A673 (cell line): ENCODE results near the gene SGCG. TPM values are rescaled to one million over a fixed set of nuclear protein-coding genes. Genes with fewer than 3 reads are reported as not detected.
"Not testable (repeated sequence)": the region's sequence is repeated elsewhere in the genome, so short reads cannot be mapped to it uniquely, and the experiment has no call there.

Experiments
- BruUV-seq: library from RNA; stranded (reverse); fragments of 400-500 nt; replicated peaks from 2 replicates; lab custom pipeline; 2021; lab: Mats Ljungman, UMichigan
- CTCF ChIA-PET: fragments of 300-600 bp; sonication (Branson Sonifier 250); formaldehyde crosslinking; loops from one replicate; lab custom pipeline; 2022; ENCODE audit warnings: antibody characterized with exemption; lab: Charles Lee
- POLR2A ChIA-PET: fragments of 300-600 bp; sonication (Branson Sonifier 250); formaldehyde crosslinking; loops from one replicate; lab custom pipeline; 2022; ENCODE audit warnings: antibody characterized with exemption; ENCODE audit not compliant: low non-redundant PET; lab: Charles Lee
- DNase-seq: peaks from one replicate; pipeline ENCODE4 v3.0.0-alpha.2; 2015; ENCODE audit warnings: low spot score
- H3K27ac ChIP-seq: fragments of 200-600 bp; sonication (generic); 2 replicates; pipeline ENCODE4 v1.5.1; 2016; ENCODE audit warnings: mixed run types, low read depth, mild to moderate bottlenecking, mixed read lengths, antibody characterized with exemption, low read length; ENCODE audit not compliant: poor library complexity, severe bottlenecking
- H3K27me3 ChIP-seq: fragments of 200-600 bp; sonication (generic); replicated peaks from 2 replicates; pipeline ENCODE4 v1.6.1; 2017; ENCODE audit warnings: mixed run types, low read depth, mild to moderate bottlenecking, mixed read lengths, antibody characterized with exemption, low read length; ENCODE audit not compliant: insufficient read depth, poor library complexity
- H3K36me3 ChIP-seq: fragments of 200-600 bp; sonication (generic); 2 replicates; pipeline ENCODE4 v1.6.1; 2016; ENCODE audit warnings: mixed run types, mild to moderate bottlenecking, mixed read lengths, antibody characterized with exemption, low read length; ENCODE audit not compliant: insufficient read depth, poor library complexity, severe bottlenecking
- H3K4me1 ChIP-seq: fragments of 200-600 bp; sonication (generic); 2 replicates; pipeline ENCODE4 v1.6.1; 2017; ENCODE audit warnings: mixed run types, mild to moderate bottlenecking, mixed read lengths, antibody characterized with exemption, low read length; ENCODE audit not compliant: insufficient read depth, poor library complexity, severe bottlenecking
- H3K4me3 ChIP-seq: fragments of 200-600 bp; sonication (generic); 2 replicates; pipeline ENCODE4 v1.5.1; 2016; ENCODE audit warnings: low read depth, mixed run types, mild to moderate bottlenecking, mixed read lengths, low read length; ENCODE audit not compliant: poor library complexity, severe bottlenecking
- H3K9me3 ChIP-seq: fragments of 200-600 bp; sonication (generic); 2 replicates; pipeline ENCODE4 v1.6.1; 2016; ENCODE audit warnings: mixed run types, low read depth, mild to moderate bottlenecking, mixed read lengths, antibody characterized with exemption, low read length; ENCODE audit not compliant: poor library complexity, severe bottlenecking
- EZH2 ChIP-seq: fragments of 200-600 bp; sonication (generic); IDR thresholded peaks from 2 replicates; pipeline ENCODE4 v1.6.1; 2017; ENCODE audit warnings: borderline replicate concordance, low read depth, mild to moderate bottlenecking, mixed read lengths, antibody characterized with exemption, low read length; ENCODE audit not compliant: poor library complexity, severe bottlenecking
- intact Hi-C: fragments of 100-400 bp; cut with micrococcal nuclease; formaldehyde crosslinking; loops from one replicate; pipeline ENCODE4 v1.10.0; 2022; ENCODE audit not compliant: unreplicated experiment
- total RNA-seq: library from RNA; stranded (reverse); gene quantifications from 2 replicates; pipeline ENCODE4 v1.2.3, GENCODE V29; 2021
- TF ChIP-seq, protein P1 (sequence below): fragments of 300-800, 200-600 bp; sonication (generic); conservative IDR thresholded peaks from 2 replicates; pipeline ENCODE4 v1.5.1; 2017; ENCODE audit warnings: low read depth, mild to moderate bottlenecking, antibody characterized with exemption, low read length, moderate library complexity, mixed read lengths

SGCG gene
- total RNA-seq, 1 experiment from 2014 or later = 0.88 TPM

DNA sequence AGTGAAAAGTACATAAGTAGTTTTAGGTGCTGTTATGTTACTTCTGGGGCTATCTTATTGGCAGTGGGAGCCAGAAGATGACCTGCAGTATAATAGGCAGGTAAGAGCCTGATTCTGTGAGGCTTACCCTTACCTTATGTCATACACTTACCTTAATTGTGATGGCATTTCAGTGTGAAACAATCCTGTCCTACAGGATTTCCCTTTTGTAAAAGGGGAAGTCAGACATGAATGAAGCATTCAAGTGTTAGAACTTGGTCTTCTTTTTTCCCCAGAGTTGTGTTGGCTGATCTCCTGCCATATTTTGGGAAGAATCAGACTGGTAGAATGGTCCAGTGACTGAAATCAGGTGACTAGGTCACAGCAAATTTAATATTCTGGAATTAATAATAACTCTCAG is 55.2 kb downstream of the SGCG start:
- Histone ChIP-seq H3K27ac (no peak overlapping the region), H3K4me3 (no peak overlapping the region), H3K4me1 (no peaks in the 10 kb centered on the region), H3K27me3 (no peaks in the 10 kb centered on the region), H3K9me3 (no peaks in the 10 kb centered on the region), H3K36me3 (no peaks in the 10 kb centered on the region)
- TF ChIP-seq, protein P1, sequence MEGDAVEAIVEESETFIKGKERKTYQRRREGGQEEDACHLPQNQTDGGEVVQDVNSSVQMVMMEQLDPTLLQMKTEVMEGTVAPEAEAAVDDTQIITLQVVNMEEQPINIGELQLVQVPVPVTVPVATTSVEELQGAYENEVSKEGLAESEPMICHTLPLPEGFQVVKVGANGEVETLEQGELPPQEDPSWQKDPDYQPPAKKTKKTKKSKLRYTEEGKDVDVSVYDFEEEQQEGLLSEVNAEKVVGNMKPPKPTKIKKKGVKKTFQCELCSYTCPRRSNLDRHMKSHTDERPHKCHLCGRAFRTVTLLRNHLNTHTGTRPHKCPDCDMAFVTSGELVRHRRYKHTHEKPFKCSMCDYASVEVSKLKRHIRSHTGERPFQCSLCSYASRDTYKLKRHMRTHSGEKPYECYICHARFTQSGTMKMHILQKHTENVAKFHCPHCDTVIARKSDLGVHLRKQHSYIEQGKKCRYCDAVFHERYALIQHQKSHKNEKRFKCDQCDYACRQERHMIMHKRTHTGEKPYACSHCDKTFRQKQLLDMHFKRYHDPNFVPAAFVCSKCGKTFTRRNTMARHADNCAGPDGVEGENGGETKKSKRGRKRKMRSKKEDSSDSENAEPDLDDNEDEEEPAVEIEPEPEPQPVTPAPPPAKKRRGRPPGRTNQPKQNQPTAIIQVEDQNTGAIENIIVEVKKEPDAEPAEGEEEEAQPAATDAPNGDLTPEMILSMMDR = no peak
- TF ChIP-seq EZH2 = no peak
- ChIA-PET POLR2A (no interaction called here), CTCF (no interaction called here)
- BruUV-seq = no TSS peak
- no peak for DNase-seq
- intact Hi-C loops = no loop called here

DNA sequence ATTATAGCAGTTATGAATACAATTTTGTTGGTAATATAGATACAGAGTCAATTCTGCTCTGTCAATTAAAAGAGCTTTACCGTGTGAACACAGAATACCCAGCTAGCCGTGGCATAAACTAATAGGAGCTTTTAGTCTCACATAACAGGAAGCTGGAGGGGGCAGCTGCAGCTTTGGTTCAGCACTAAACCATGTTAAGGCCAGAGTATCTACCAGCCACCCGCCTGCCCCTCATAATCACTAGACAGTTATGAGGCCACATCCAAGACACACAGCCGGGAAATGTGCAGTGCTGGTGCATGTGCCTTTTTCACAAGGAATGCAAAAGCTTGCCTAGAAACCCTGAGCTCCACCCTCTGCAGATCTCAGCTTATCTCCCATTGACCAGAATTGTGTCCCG is 62.3 kb downstream of the SGCG start:
- H3K27me3 ChIP-seq = no peaks in the 10 kb centered on the region
- H3K27ac ChIP-seq = no peak overlapping the region
- no peaks in the 10 kb centered on the region for H3K36me3 ChIP-seq
- H3K4me1 ChIP-seq = no peaks in the 10 kb centered on the region
- no peak overlapping the region for H3K4me3 ChIP-seq
- ChIA-PET CTCF (interaction anchor here (0.5 kb wide), 1 partner anchor 19 kb away, joined by 3 read pairs; no protein-coding TSS in a partner anchor), POLR2A (no interaction called here)
- no peaks in the 10 kb centered on the region for H3K9me3 ChIP-seq
- intact Hi-C loops = no loop called here
- no peak for TF ChIP-seq EZH2
- DNase-seq = no peak
- BruUV-seq = no TSS peak

DNA sequence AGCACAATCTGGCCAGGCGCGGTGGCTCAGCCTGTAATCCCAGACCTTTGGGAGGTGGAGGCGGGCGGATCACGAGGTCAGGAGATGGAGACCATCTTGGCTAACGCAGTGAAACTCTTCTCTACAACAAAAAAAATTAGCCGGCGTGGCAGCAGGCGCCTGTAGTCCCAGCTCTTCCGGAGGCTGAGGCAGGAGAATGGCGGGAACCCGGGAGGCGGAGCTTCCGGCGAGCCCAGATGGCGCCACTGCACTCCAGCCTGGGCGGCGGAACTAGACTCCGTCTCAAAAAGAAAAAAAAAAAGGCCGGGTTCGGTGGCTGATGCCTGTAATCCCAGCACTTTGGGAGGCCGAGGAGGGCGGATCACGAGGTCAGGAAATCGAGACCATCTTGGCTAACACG is 67.6 kb downstream of the SGCG start:
- H3K4me3 ChIP-seq, H3K4me1 ChIP-seq, intact Hi-C loops, DNase-seq, BruUV-seq, POLR2A ChIA-PET, H3K9me3 ChIP-seq, H3K27ac ChIP-seq, H3K36me3 ChIP-seq, CTCF ChIA-PET, H3K27me3 ChIP-seq: not testable (repeated sequence)

DNA sequence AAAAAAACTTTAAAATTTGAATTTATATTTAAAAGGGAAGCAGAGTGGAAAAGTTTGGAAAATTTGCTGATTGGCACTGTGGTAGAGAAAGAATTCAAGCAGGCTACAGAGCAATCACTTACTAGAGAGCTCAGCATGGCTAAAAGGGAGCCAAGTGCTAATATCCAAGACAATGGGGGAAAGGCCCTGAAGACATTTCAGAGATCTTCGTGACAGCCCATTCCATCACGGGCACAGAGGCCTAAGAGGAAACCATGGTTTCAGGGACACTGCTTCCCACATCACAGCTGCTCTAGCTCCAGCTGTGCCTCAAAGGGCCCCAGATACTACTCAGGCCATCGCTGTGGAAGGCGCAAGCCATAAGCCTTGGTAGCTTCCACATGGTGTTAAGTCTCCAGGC is 73.7 kb downstream of the SGCG start:
- BruUV-seq = no TSS peak
- CTCF ChIA-PET = interaction anchor here (0.6 kb wide), 1 partner anchor 59 kb away, joined by 3 read pairs; no protein-coding TSS in a partner anchor
- no peaks in the 10 kb centered on the region for H3K4me1 ChIP-seq
- no peaks in the 10 kb centered on the region for H3K36me3 ChIP-seq
- no peak overlapping the region for H3K4me3 ChIP-seq
- DNase-seq = no peak
- no peak overlapping the region for H3K27ac ChIP-seq
- no peaks in the 10 kb centered on the region for H3K9me3 ChIP-seq
- intact Hi-C loops = no loop called here
- TF ChIP-seq, protein P1 = no peak
- TF ChIP-seq EZH2 = no peak
- POLR2A ChIA-PET = no interaction called here
- H3K27me3 ChIP-seq = no peaks in the 10 kb centered on the region
